Measurements from ENCODE around the gene GLIS1.
"Not testable (repeated sequence)": the region's sequence is repeated elsewhere in the genome, so short reads cannot be mapped to it uniquely, and the experiment has no call there.

Gene GLIS1

DNA sequence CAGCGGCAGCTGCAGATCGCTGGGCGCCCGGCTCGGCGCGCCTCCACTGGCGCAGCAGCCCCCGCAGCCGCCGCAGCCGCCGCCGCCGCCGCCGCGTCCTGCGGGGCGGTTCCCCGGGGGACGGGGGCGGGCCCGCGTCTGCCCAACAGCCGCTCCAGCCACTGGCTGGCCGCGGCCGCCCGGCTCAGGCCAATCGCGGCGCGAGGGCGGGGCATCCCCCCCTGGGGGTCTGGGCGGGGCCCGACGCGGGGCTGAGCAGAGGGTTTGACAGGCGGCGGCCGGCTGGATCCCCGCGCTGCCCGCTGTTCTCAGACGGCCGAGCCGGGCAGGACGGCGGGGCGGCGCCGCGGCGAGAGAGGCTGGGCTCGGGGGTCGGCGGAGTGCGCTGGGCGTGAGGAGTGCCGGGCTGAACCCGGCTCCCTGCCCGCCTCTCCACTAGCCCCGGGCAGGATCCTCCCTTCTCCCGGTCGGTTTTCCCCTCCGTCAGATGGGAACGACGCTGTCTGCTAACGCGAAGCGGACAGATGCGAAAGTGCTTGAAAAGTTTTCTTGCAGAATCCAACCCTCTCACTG lies at the start of gene GLIS1:
TSS of gene GLIS1 (minus strand) at position 56 of the 573 bp plus-strand sequence. CDS start 1,100 bp downstream, outside the sequence.
- peak; percentile 91 for DNase-seq (ENCODE audit: low read depth)

DNA sequence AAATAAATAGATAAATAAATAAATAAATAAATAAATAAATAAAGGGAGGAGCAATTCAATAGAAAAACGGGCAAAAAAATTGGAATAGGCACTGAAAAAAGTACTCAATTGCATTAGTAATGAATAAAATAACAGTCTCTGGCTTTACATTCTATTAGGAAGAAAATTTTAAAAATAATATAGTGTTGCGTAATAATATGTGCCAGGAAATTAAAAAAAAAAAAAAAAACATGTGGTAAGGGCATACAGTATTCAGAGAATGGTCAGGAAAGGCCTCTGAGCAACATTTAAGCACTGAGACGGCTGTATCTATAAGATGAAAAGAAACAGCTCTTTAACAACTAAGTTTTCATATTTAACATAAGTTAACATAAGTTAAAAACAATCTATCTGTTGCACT lies 48.7 kb upstream of the GLIS1 start:
- DNase-seq (ENCODE audit: low read depth), result no peak

DNA sequence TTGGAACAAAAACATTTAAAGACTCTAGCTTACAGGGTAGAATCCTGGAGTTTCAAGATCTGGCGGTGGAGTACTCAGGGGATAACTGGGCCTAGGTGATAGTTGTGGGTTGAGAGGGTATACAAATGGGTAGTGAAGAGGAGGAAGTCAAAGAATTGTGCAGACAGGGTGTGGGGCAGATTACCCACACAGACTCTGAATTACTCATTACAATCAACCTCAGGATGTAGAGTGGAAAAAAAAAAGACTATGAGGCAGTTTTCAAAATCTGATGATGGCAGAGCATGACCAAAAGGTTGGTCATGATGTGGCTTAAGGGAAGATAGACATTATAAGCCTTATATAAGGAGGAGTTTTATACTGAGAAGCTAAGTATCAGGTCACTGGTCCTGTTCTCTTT lies 44.1 kb upstream of the GLIS1 start:
- peak; percentile 40 for DNase-seq (ENCODE audit: low read depth)

DNA sequence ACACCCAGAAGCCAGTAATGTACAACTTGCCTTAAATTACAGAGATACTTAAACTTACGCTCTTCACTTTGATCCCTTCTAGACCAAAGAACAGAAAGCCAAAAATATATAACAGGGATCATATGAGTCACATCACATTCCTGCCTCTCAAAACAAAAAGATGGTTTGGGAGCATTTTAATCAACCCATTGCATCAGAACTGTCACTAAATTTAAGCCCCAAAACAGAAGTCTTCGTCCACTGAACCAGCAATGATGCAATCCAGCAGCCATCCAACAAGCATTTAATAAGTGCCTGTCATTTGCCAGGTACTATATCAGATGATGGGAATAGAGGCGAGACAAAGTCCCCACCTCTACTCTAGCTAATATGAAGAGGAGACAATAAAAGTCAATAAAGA lies 42.7 kb upstream of the GLIS1 start:
- DNase-seq (ENCODE audit: low read depth), result peak; percentile 84

DNA sequence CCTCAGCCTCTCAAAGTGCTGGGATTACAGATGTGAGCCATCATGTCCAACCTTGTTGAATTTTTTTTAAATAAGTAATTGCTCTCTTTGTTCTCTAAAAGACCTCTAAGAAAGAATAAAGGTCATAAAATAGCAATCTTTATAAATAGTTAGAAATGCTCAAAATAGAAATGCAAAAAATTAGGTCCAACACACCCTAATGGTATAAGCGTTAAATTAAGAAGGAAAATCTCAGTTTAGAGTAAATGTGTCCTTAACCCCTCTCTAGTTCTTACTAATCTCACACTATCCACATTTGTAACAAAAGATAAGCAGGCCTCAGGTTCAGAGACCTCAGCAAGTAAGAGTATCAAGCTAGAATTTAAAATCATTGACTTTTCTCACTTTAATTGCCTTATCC lies 38.3 kb upstream of the GLIS1 start:
- DNase-seq (ENCODE audit: low read depth), result no peak

DNA sequence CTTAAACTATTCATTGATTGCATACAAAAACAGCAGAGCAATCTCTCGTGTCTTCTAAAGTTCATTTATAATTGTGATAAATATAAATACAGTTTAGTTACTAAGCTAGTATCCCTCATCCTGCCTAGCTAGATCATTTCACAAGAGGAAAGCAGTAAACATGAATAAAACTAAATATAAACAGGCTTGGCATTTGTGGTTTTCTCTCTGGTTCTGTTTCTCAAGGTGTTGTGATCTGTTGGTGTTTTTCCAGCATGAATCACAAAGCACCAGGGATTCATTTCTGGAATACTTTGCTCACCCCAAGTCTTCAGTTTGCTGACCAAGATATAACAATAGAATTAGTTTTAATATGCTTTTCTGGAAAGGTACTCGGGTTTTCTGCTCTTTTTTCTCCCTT lies 32.7 kb upstream of the GLIS1 start:
- DNase-seq (ENCODE audit: low read depth), result peak; percentile 74

DNA sequence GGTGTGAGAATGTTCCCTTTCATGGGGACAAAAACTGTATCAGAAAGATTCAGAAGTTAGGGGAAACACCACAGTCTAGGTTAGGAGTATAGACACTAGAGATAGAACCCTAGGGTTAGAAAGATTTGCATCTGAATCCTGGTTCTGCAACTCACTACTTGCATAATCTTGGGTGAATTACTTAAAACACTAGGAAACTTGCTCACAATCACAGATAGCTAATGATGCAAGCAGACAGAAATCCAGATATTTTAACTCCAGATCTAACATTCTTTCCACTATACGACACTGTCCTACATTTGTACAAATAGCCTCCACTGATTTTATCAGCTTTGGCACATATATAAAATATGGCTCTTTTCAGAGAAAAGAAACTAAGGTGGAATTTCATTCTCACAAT lies 30.8 kb upstream of the GLIS1 start:
- DNase-seq (ENCODE audit: low read depth), result peak; percentile 57

DNA sequence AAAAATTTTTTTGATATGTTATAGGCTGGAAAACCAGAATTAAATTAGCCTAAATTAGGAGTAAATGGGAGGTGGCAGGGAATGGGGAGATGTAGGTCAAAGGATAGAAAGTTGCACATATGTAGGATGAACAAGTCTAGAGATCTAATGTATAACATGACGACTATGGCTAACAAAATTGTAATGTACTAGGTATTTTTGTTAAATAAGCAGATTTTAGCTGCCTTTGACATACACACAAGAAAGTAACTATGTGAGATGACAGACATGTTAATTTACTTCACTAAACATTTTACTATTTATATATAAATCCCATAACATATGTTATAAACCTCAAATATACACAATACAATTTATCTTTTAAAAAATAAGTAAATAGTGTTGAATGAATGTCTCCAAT lies 30.2 kb upstream of the GLIS1 start:
- no peak for DNase-seq (ENCODE audit: low read depth)

DNA sequence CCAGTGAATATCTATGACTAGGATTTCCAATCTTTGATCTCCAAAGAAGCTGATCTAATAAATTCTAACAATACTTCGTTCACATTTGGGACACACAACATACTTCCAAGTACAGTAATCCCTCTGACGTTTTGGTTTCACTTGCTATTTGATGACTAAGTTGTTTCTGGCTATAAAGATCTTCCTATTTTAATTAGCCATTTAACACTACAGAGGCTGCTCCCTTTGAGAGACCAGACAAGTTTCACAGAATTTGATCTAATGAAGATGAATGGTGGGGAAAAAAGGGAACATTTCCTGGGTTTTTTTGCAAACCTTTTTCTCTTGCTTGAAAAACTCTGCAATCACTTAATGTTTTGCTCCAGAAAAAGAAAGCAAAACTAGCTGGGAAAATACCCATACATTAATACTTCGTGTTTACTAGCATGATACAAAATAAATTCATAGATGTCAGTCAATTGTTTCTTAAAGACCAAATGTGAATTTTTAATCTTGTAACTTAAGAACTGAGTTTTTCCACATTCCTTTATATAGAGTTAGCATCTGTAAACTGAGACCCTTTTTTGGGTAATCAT lies 28.0 kb upstream of the GLIS1 start:
- DNase-seq (ENCODE audit: low read depth), result peak; percentile 70

DNA sequence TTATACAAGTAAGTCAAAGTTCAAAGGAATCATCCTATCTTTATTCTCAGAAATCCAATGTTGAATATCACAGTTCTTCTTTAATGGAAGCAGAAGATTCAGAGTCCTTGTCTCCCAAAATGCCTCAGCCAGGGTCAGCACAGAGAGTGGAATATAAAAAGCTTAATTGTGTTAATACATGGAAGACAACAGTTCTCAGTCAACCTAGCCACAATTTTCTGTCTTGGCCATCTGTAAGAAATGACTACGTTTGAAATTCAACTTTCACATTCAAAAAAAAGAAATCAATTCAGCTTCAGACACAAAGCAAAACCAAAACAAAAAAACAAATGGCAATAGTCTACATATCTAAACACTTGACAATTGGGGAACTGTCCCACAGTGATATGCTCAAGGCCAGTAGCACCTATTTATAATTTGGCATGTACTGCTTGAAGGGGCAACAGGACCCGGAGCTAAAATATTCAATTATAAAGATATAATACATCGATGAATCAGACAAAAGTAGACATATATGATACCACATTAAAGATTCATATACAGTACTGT lies 27.3 kb upstream of the GLIS1 start:
- no peak for DNase-seq (ENCODE audit: low read depth)

DNA sequence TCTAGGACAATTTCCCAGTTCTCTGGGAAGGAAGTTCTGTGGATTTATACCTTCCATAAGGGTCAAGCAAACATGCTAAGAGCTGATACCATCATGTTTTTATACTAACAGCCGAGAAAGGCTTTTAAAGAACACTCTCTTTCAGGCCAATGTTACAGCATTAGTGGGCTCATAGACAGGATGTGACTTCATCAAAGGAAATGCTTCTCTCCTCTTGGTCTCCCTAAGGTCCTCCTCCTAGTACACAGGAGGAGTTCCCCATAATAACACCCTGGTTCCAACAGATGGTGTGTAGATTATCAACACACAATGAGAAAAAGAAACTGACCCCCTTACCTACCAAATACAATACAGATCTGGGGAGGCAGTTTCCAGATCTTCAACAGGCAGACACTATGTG lies 26.7 kb upstream of the GLIS1 start:
- DNase-seq (ENCODE audit: low read depth), result peak; percentile 79

DNA sequence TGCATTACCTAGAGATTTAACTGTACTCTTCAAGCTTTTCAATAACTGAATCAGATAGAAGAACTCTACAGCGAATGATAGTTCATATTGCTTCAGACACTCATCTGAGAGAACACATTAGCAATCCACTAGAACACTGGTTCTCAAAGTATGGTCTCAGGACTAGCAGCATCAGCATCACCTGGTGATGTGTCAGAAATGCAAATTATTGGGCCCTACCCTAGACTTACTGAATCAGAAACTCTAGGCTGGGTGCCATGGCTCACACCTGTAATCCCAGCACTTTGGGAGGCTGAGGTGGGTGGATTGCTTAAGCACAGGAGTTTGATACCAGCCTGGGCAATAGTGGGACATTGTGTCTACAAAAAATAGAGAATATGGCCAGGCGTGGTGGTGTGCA lies 24.9 kb upstream of the GLIS1 start:
- DNase-seq (ENCODE audit: low read depth), result no peak

DNA sequence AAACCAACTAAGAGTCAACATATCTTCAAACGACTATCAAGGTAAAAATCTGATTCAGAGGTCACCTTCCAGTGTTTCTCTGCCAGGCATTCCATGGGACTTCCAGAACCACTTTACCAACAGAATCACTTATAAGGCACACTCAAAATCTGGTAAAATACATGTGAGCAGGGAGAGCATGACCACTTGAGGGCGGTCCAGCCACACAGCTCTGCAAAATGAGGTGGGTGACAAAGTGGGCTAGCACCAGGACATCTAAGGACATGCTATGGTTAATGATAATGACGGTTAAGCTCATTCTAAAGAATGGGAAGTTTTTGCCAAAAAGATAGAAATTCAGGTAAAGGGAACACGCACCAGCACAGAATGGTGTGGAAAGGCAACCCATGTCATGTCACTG lies 24.5 kb upstream of the GLIS1 start:
- no peak for DNase-seq (ENCODE audit: low read depth)

DNA sequence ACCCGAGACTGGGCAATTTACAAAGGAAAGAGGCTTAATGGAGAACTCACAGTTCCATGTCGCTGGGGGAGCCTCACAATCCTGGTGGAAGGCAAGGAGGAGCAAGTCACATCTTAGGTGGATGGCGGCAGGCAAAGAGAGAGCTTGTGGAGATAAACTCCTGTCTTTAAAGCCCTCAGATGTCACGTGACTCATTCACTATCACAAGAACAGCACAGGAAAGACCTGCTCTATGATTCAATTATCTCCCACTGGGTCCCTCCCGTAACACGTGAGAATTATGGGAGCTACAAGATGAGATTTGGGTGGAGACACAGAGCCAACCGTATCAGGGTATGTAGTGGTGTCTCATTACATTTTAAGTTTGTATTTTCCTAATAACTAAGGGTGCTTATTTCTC lies 21.5 kb upstream of the GLIS1 start:
- DNase-seq (ENCODE audit: low read depth), result not testable (repeated sequence)

DNA sequence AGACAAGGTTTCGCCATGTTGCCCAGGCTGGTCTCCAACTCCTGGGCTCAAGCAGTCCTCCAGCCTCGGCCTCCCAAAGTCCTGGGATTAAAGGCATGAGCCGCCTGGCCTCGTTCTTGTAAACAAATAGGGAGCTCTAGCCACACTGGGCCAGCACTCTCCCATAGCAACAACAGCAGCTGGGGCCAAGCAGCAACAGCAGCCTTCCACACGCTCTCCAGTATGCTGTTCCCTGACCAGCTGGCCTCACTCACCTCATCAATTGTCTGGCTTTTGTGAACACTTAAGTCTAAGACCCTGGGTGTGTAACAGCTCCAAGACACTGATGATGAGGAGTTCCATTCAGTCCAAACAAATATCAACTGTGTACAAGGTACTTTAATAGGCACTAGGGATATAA lies 16.9 kb upstream of the GLIS1 start:
- DNase-seq (ENCODE audit: low read depth), result no peak

DNA sequence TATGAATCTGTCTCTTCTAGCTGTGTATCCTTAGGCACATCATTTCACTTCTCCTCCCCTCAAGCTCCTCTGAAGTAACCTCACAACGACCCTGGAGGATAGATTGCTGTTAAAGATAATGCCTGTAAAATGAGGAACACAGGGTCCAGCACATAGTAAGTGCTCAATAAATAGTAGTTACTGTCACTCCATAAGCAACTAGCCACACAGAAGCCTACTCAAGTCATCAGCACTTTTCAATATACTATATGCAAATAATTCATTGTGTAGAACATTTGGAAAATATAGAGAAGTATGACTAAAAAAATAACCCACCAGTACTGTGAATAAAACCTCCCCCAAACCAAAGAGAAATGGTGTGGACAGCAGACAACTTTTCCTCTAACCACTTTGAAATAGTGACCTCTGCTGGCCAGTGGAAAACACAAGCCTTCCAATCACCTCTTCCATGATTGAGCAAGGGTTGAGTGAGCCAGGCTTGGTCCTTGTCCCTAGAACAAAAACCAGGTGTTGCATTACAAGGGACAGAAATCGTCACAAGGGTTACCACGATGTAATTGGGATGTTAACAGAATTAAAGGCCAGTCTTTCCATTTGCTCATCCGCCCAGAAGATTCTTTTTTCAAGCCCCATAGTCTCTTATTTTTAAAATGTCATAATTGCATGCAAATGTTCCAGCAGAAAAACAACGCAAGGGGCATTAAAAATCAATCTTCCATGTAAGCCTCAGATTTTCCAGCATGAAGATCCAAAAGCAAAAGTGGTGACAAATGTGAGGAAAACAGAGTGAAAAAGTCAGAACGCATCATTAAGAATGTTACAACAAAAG lies 15.7 kb upstream of the GLIS1 start:
- peak; percentile 79 for DNase-seq (ENCODE audit: low read depth)

DNA sequence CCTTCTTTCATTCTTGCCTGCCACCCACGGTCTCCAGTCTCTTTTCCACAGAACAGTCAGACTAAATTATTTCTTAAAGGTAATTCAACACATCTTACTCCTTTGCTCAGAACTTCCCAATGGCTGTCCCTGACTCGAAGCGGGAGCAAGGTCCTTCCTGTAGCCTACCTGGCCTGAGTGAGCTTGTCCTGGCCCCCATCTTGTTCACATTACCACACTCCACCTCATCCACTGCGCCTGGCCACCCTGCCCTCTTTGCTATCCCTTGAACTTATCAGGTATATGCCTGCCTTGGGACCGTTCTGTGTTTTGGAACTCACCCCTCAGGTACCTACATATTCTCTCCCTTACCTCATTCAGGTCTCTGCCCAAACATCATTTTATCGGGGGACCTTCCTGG lies 13.3 kb upstream of the GLIS1 start:
- DNase-seq (ENCODE audit: low read depth), result no peak

DNA sequence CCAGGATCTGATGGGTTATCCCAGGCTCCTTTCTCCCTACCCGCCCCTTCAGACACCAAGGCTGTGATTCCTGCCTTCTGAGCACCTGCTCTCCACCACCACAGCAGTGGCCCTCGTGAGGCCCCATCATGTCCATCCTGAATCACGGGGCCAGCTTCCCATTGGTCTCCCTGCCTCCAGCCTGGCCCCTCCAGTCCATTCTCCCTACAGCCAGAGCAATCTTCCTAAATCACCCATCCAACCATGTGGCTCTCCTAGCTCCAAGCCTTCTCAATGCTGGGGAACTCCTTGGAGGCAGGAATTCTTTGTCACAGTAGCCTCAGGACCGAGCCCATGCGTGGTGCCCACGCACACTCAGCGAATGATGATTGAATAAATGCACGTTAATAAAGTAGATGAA lies 8.9 kb upstream of the GLIS1 start:
- no peak for DNase-seq (ENCODE audit: low read depth)

DNA sequence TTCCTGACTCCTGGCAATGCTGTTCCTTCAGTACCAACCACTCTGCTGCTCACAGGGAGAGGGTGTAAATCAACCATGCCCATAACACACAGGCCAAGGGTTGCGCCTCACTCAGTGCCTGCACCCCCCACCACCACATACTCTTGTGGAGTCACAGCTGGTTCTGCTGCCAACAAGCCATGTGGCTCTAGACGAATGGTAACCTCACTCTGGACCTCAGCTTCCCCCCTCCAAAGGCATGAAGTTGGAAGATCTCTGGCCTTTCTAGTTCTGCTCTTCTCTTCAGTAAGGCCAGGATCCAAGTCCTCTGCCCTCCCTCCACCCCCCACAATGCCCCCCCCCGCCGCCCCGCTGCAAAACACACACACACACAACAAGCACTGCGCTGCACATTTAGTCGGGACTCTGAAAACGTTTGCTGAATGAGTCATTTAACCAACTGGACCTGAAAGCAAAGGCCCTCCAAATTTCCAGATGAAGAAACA lies 1.7 kb upstream of the GLIS1 start:
- DNase-seq (ENCODE audit: low read depth), result peak; percentile 89

DNA sequence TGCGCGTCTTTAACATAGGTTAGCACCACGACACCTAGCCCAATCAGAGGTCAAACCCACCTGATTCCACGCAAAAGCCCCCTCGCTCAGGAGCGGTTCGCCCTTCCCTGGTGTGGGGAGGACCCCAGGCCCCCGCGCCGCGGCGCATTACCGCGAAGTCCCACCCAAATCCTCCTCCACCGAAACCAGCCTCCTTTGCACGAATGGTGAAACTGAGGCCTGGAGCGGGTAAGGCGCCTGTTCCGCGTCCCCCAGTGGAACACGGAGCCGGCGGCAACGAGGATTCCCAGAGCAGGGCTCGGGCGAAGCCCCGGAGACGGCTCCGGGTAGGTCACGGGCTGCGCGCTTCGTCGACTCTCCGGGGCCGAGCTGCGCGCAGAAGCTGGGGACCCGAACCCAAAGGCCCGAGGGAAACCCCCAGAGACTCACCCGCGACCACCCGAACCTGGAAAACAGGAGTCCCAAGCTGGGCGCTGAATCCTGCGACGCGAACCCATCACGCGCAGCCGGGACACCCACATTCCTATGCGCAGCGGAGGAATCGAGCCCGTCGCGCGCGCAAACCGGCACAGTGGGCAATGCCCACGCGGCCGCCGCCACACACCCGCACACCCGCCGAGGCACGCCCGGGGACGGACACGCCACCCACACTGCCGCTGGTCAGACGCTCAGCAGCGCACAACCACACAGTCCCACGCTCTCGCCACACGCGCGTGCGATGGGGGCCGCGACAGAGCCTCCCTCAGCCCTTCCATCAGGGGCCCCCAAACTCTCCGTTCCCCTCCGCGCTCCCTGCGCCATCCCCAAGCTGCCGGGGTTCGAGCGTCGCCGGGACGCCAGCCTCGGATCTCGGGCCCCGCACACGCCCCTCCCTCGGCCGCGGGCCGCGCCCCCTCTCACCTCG lies 507 bp downstream of the GLIS1 start:
- DNase-seq (ENCODE audit: low read depth), result peak; percentile 20

DNA sequence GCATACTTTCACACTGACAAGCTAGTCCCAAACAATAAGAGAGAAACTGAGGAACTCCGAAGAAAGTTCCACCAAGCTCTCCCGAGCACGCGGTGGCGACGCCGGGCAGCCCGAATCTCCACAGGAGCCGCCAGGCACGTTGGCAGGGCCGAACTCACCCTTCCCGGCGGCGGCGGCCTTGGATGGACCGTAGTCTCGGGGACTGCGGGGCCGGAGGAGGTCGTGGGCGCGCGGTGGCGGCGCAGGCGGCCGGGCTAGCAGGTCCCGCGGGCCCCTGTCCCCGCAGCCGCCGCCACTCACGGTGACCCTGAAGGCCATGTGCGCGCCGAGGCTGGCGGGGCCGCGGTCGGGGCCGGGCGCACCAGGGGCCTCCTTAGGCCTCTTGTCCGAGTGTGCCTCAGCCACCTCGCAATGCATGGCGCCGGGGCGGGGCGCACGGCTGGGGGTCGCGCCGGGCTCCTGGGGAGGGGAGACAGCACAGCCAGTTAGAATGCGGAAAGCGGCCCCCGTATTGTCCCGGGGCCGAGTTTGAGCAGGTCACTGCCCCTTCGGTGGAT lies 1.2 kb downstream of the GLIS1 start:
- no peak for DNase-seq (ENCODE audit: low read depth)

DNA sequence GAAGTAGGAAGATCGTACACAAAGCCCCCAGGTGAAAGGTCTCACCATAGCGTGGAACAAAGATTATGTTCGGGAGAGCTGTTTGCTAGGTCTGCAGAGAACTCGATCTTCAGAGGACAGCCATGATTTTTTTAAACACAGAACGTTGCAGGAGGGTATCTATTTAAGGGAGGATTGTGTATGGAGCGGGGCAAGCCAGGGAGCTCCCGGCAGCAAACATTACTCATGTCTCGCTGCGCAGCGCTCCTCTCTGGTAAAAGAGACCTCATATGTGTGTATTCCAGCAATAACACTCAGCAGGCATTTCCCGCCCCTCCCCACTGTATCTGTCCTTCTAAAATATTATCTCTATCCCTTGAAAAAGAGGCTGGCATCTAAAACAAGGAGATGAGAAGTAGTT lies 2.7 kb downstream of the GLIS1 start:
- DNase-seq (ENCODE audit: low read depth), result peak; percentile 45
